Measurements from ENCODE around the gene P3H4. TPM values are rescaled to one million over a fixed set of nuclear protein-coding genes. Genes with fewer than 3 reads are reported as not detected.

Gene P3H4
- total RNA-seq, 2 donors from 2014 or later: 20.7 to 41.0 TPM

- peaks cover 60% of the 10 kb centered on the region for H3K36me3 ChIP-seq
- no peaks in the 10 kb centered on the region for H3K27me3 ChIP-seq (replicated peaks; ENCODE audit: insufficient read depth)
- ATAC-seq (ENCODE audit: insufficient number of reproducible peaks, low FRiP score, low read depth): no peak
- H3K27ac ChIP-seq: no peak overlapping the region
- no peak overlapping the region for H3K4me3 ChIP-seq
- DNase-seq (ENCODE audit: low spot score): no peak
- TF ChIP-seq, protein P1, sequence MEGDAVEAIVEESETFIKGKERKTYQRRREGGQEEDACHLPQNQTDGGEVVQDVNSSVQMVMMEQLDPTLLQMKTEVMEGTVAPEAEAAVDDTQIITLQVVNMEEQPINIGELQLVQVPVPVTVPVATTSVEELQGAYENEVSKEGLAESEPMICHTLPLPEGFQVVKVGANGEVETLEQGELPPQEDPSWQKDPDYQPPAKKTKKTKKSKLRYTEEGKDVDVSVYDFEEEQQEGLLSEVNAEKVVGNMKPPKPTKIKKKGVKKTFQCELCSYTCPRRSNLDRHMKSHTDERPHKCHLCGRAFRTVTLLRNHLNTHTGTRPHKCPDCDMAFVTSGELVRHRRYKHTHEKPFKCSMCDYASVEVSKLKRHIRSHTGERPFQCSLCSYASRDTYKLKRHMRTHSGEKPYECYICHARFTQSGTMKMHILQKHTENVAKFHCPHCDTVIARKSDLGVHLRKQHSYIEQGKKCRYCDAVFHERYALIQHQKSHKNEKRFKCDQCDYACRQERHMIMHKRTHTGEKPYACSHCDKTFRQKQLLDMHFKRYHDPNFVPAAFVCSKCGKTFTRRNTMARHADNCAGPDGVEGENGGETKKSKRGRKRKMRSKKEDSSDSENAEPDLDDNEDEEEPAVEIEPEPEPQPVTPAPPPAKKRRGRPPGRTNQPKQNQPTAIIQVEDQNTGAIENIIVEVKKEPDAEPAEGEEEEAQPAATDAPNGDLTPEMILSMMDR (IDR thresholded peaks at IDR 0.05): no peak
- peaks cover 0 to 19% of the 10 kb centered on the region in 2 donors for H3K4me1 ChIP-seq (ENCODE audit: control insufficient read depth in 1 of 2, low read depth in 2 of 2)
- H3K9me3 ChIP-seq: no peaks in the 10 kb centered on the region
These were observed 41.8 kb downstream of the P3H4 start for GRCh38 chr17:41769985-41770384.

DNA sequence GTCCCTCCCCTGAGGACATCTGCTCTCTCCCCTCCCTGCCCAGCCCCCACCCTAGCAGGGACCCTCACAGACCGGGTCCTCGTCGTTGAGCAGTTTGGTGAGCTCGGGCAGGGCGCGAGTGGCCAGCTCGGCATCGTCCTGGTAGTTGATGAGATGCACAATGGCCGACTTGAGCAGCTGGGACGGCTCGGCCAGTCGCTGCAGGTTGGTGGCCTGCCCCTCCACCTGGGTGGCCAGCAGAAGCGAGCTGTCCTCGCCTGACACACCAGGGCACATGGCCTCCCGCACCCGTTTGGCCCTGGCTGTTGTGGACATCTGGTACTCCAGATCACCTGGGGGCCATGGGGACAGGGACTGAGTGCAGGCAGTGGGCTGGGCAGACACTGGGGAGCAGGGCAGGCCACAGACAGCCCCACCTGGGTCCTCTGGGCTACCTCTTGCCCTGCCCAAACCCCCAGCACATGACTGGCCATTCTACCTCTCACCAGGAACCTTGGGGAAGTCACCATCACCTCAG is 42.3 kb downstream of the P3H4 start:
- peaks cover 65% of the 10 kb centered on the region for H3K36me3 ChIP-seq
- H3K4me1 ChIP-seq (ENCODE audit: control insufficient read depth in 1 of 2, low read depth in 2 of 2): peaks cover 0 to 19% of the 10 kb centered on the region in 2 donors
- no peak overlapping the region for H3K4me3 ChIP-seq
- no peaks in the 10 kb centered on the region for H3K9me3 ChIP-seq
- no peak for DNase-seq (ENCODE audit: low spot score)
- ATAC-seq (ENCODE audit: insufficient number of reproducible peaks, low FRiP score, low read depth): no peak
- no peaks in the 10 kb centered on the region for H3K27me3 ChIP-seq (replicated peaks; ENCODE audit: insufficient read depth)
- TF ChIP-seq, protein P1 (IDR thresholded peaks at IDR 0.05): no peak
- H3K27ac ChIP-seq: no peak overlapping the region

GRCh38 chr17:41768682-41769288 is 43.0 kb downstream of the P3H4 start:
- TF ChIP-seq, protein P1 (IDR thresholded peaks at IDR 0.05): no peak
- H3K9me3 ChIP-seq: no peaks in the 10 kb centered on the region
- no peak overlapping the region for H3K27ac ChIP-seq
- H3K27me3 ChIP-seq (replicated peaks; ENCODE audit: insufficient read depth): no peaks in the 10 kb centered on the region
- H3K36me3 ChIP-seq: peaks cover 69% of the 10 kb centered on the region
- no peak for ATAC-seq (ENCODE audit: insufficient number of reproducible peaks, low FRiP score, low read depth)
- no peak overlapping the region for H3K4me3 ChIP-seq
- peaks cover 0 to 17% of the 10 kb centered on the region in 2 donors for H3K4me1 ChIP-seq (ENCODE audit: control insufficient read depth in 1 of 2, low read depth in 2 of 2)
- DNase-seq (ENCODE audit: low spot score): no peak

- no peak for ATAC-seq (ENCODE audit: insufficient number of reproducible peaks, low FRiP score, low read depth)
- TF ChIP-seq, protein P1 (IDR thresholded peaks at IDR 0.05): no peak
- no peaks in the 10 kb centered on the region for H3K27me3 ChIP-seq (replicated peaks; ENCODE audit: insufficient read depth)
- no peak for DNase-seq (ENCODE audit: low spot score)
- H3K4me1 ChIP-seq (ENCODE audit: control insufficient read depth in 1 of 2, low read depth in 2 of 2): peaks cover 0 to 4% of the 10 kb centered on the region in 2 donors
- no peak overlapping the region for H3K4me3 ChIP-seq
- peaks cover 82% of the 10 kb centered on the region for H3K36me3 ChIP-seq
- no peaks in the 10 kb centered on the region for H3K9me3 ChIP-seq
- H3K27ac ChIP-seq: no peak overlapping the region
These were observed 44.3 kb downstream of the P3H4 start for GRCh38 chr17:41767324-41768042.

DNA sequence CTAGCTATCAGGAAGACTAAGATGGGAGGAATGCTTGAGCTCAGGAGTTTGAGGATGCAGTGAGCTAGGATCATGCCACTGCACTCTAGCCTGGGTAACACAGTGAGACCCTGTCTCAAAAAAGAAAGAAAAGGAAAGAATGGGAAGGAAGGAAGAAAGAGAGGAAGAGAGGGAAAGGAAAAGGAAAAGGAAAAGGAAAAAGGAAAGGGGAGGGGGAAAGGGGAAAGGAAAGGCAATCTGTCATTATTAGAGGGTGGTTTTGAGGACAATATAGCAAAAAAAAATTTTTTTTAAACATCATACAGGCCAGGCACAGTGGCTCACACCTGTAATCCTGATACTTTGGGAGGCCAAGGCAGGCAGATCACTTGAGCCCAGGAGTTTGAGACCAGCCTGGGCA is 45.6 kb downstream of the P3H4 start:
- Histone ChIP-seq H3K4me1 (ENCODE audit: control insufficient read depth in 1 of 2, low read depth in 2 of 2) (no peaks in the 10 kb centered on the region), H3K36me3 (peaks cover 90% of the 10 kb centered on the region), H3K27me3 (replicated peaks; ENCODE audit: insufficient read depth) (no peaks in the 10 kb centered on the region), H3K9me3 (no peaks in the 10 kb centered on the region), H3K4me3 (no peak overlapping the region), H3K27ac (no peak overlapping the region)
- DNase-seq (ENCODE audit: low spot score): no peak
- no peak for ATAC-seq (ENCODE audit: insufficient number of reproducible peaks, low FRiP score, low read depth)
- TF ChIP-seq, protein P1 (IDR thresholded peaks at IDR 0.05): no peak
